ENCODE measurements around the gene FHIT.

- TF ChIP-seq CTCF (IDR thresholded peaks at IDR 0.05; ENCODE audit: low read depth, low read length, missing input control) (no peak), YY1 (IDR thresholded peaks at IDR 0.05) (no peak), RAD21 (IDR thresholded peaks at IDR 0.05) (no peak), REST (IDR thresholded peaks at IDR 0.05) (no peak), SP1 (IDR thresholded peaks at IDR 0.05) (no peak), JUND (IDR thresholded peaks at IDR 0.05) (no peak), TAF1 (conservative IDR thresholded peaks at IDR 0.05) (no peak), RXRA (IDR thresholded peaks at IDR 0.05) (no peak), EGR1 (IDR thresholded peaks at IDR 0.05; ENCODE audit: low read depth in 2 of 2) (no peak)
These were observed 534.7 kb downstream of the FHIT start for GRCh38 chr3:60716573-60716972.

Data from liver (tissue), 3 donors.